ENCODE results near the gene SHISAL1. TPM values are rescaled to one million over a fixed set of nuclear protein-coding genes. Genes with fewer than 3 reads are reported as not detected.

The SHISAL1 gene
- total RNA-seq, 2 donors from 2014 or later = not detected

GRCh38 chr22:44338177-44338810, 25.5 kb upstream of the SHISAL1 start:
- H3K4me1 Mint-ChIP-seq (ENCODE audit: low read depth in 2 of 2) = no peaks in the 10 kb centered on the region

GRCh38 chr22:44337678-44338004, 24.9 kb upstream of the SHISAL1 start:
- H3K27ac Mint-ChIP-seq = no peak overlapping the region
- no peaks in the 10 kb centered on the region for H3K9me3 Mint-ChIP-seq
- no peak for ATAC-seq
- H3K4me1 Mint-ChIP-seq (ENCODE audit: low read depth in 2 of 2) = no peaks in the 10 kb centered on the region
- no peaks in the 10 kb centered on the region for H3K27me3 Mint-ChIP-seq
- H3K4me3 Mint-ChIP-seq = no peak overlapping the region
- no peaks in the 10 kb centered on the region for H3K36me3 Mint-ChIP-seq
- no peak for DNase-seq (ENCODE audit: low spot score)

More at GRCh38 chr22:44338177-44338810, 25.5 kb upstream of the SHISAL1 start:
- Mint-ChIP-seq H3K4me3 (no peak overlapping the region), H3K9me3 (no peaks in the 10 kb centered on the region), H3K27me3 (no peaks in the 10 kb centered on the region), H3K36me3 (no peaks in the 10 kb centered on the region), H3K27ac (no peak overlapping the region)
- DNase-seq (ENCODE audit: low spot score) (no peak), ATAC-seq (no peak)

- H3K9me3 Mint-ChIP-seq = no peaks in the 10 kb centered on the region
- H3K27ac Mint-ChIP-seq = no peak overlapping the region
- no peak for DNase-seq (ENCODE audit: low spot score)
- H3K27me3 Mint-ChIP-seq = peaks cover 1 to 5% of the 10 kb centered on the region in 2 donors
- no peak overlapping the region for H3K4me3 Mint-ChIP-seq
- peaks cover under 1 to 2% of the 10 kb centered on the region in 2 donors for H3K4me1 Mint-ChIP-seq (ENCODE audit: low read depth in 2 of 2)
- no peaks in the 10 kb centered on the region for H3K36me3 Mint-ChIP-seq
- no peak for ATAC-seq
Observed at GRCh38 chr22:44336962-44337677, 24.4 kb upstream of the SHISAL1 start.

GRCh38 chr22:44335903-44336803, 23.4 kb upstream of the SHISAL1 start:
- Mint-ChIP-seq H3K27me3 (peaks cover 4 to 10% of the 10 kb centered on the region in 2 donors), H3K9me3 (no peaks in the 10 kb centered on the region), H3K4me3 (no peak overlapping the region), H3K4me1 (ENCODE audit: low read depth in 2 of 2) (peaks cover 4 to 5% of the 10 kb centered on the region in 2 donors), H3K27ac (no peak overlapping the region), H3K36me3 (no peaks in the 10 kb centered on the region)
- DNase-seq (ENCODE audit: low spot score) = no peak
- no peak for ATAC-seq

- H3K27ac Mint-ChIP-seq = no peak overlapping the region
- H3K9me3 Mint-ChIP-seq = no peaks in the 10 kb centered on the region
- no peak for DNase-seq (ENCODE audit: low spot score)
- H3K36me3 Mint-ChIP-seq = no peaks in the 10 kb centered on the region
- no peak for ATAC-seq
- H3K27me3 Mint-ChIP-seq = peaks cover 4 to 10% of the 10 kb centered on the region in 2 donors
- no peak overlapping the region for H3K4me3 Mint-ChIP-seq
- peaks cover 4 to 5% of the 10 kb centered on the region in 2 donors for H3K4me1 Mint-ChIP-seq (ENCODE audit: low read depth in 2 of 2)
Observed at GRCh38 chr22:44335066-44335839, 22.5 kb upstream of the SHISAL1 start.

GRCh38 chr22:44333847-44334635, 21.3 kb upstream of the SHISAL1 start:
- ATAC-seq (no peak), DNase-seq (ENCODE audit: low spot score) (no peak)
- Mint-ChIP-seq H3K27me3 (peaks cover 9 to 18% of the 10 kb centered on the region in 2 donors), H3K9me3 (no peaks in the 10 kb centered on the region), H3K36me3 (no peaks in the 10 kb centered on the region), H3K4me3 (no peak overlapping the region), H3K27ac (no peak overlapping the region), H3K4me1 (ENCODE audit: low read depth in 2 of 2) (peaks cover 9 to 12% of the 10 kb centered on the region in 2 donors)

- DNase-seq (ENCODE audit: low spot score) (no peak), ATAC-seq (no peak)
- H3K4me1 Mint-ChIP-seq (ENCODE audit: low read depth in 2 of 2) = peaks cover 11 to 16% of the 10 kb centered on the region in 2 donors
- H3K27me3 Mint-ChIP-seq = peaks cover 13 to 22% of the 10 kb centered on the region in 2 donors
- no peak overlapping the region for H3K4me3 Mint-ChIP-seq
- no peak overlapping the region for H3K27ac Mint-ChIP-seq
- H3K36me3 Mint-ChIP-seq = no peaks in the 10 kb centered on the region
- H3K9me3 Mint-ChIP-seq = no peaks in the 10 kb centered on the region
Observed at GRCh38 chr22:44332946-44333345, 20.2 kb upstream of the SHISAL1 start.

- Mint-ChIP-seq H3K4me1 (ENCODE audit: low read depth in 2 of 2) (peaks cover 11 to 16% of the 10 kb centered on the region in 2 donors), H3K27me3 (peaks cover 17 to 26% of the 10 kb centered on the region in 2 donors), H3K9me3 (no peaks in the 10 kb centered on the region), H3K4me3 (peak overlapping the region; percentile 71), H3K27ac (no peak overlapping the region), H3K36me3 (no peaks in the 10 kb centered on the region)
- ATAC-seq (no peak), DNase-seq (ENCODE audit: low spot score) (no peak)
Observed at GRCh38 chr22:44331881-44332714, 19.3 kb upstream of the SHISAL1 start.

GRCh38 chr22:44330744-44331660, 18.3 kb upstream of the SHISAL1 start:
- peaks cover 22 to 37% of the 10 kb centered on the region in 2 donors for H3K27me3 Mint-ChIP-seq
- DNase-seq (ENCODE audit: low spot score) = no peak
- no peak overlapping the region for H3K27ac Mint-ChIP-seq
- H3K36me3 Mint-ChIP-seq = no peaks in the 10 kb centered on the region
- no peak overlapping the region for H3K4me3 Mint-ChIP-seq
- no peaks in the 10 kb centered on the region for H3K9me3 Mint-ChIP-seq
- H3K4me1 Mint-ChIP-seq (ENCODE audit: low read depth in 2 of 2) = peaks cover 15 to 17% of the 10 kb centered on the region in 2 donors
- no peak for ATAC-seq

- Mint-ChIP-seq H3K27ac (no peak overlapping the region), H3K36me3 (no peaks in the 10 kb centered on the region), H3K9me3 (no peaks in the 10 kb centered on the region), H3K27me3 (peaks cover 26 to 43% of the 10 kb centered on the region in 2 donors), H3K4me1 (ENCODE audit: low read depth in 2 of 2) (peaks cover 19 to 22% of the 10 kb centered on the region in 2 donors), H3K4me3 (no peak overlapping the region)
- DNase-seq (ENCODE audit: low spot score) (no peak), ATAC-seq (no peak)
Observed at GRCh38 chr22:44330188-44330743, 17.5 kb upstream of the SHISAL1 start.

- H3K27ac Mint-ChIP-seq = no peak overlapping the region
- DNase-seq (ENCODE audit: low spot score) = peak; percentile 68
- H3K4me1 Mint-ChIP-seq (ENCODE audit: low read depth in 2 of 2) = peaks cover 19 to 22% of the 10 kb centered on the region in 2 donors
- no peaks in the 10 kb centered on the region for H3K9me3 Mint-ChIP-seq
- ATAC-seq = peak; percentile 74 to 78
- H3K36me3 Mint-ChIP-seq = no peaks in the 10 kb centered on the region
- peak overlapping the region; percentile 52 for H3K4me3 Mint-ChIP-seq
- peaks cover 26 to 43% of the 10 kb centered on the region in 2 donors for H3K27me3 Mint-ChIP-seq
Observed at GRCh38 chr22:44329179-44329796, 16.5 kb upstream of the SHISAL1 start.
